HepG2 (cell line): Measurements from ENCODE around the gene PRM2. TPM values are rescaled to one million over a fixed set of nuclear protein-coding genes. Genes with fewer than 3 reads are reported as not detected.

Experiments
- ATAC-seq: fragments of 200-7000 bp; cut with Tn5 transposase; 3 replicates; pipeline ENCODE4 v1.9.1; 2020; ENCODE audit warnings: mild to moderate bottlenecking, moderate library complexity
- BruUV-seq: library from RNA; stranded (reverse); fragments of 400-500 nt; replicated peaks from 2 replicates; lab custom pipeline; 2021; lab: Mats Ljungman, UMichigan
- CTCF ChIA-PET: fragments of 300-600 bp; formaldehyde crosslinking; extraction: SDS; loops from one replicate; lab custom pipeline; 2021; ENCODE audit warnings: low total read pairs, inconsistent platforms, low intra/inter-chr PET ratio; lab: Yijun Ruan, JAX
- POLR2A ChIA-PET: fragments of 350-600 bp; sonication (Branson Sonifier 250); formaldehyde crosslinking; loops from one replicate; lab custom pipeline; 2020; ENCODE audit warnings: antibody characterized with exemption, inconsistent platforms; lab: Yijun Ruan, JAX
- DNase-seq: peaks from one replicate; pipeline ENCODE4 v3.0.0-alpha.2; 2015; ENCODE audit warnings: low spot score
- FAIRE-seq: peaks from 3 replicates; lab custom pipeline; 2011; peaks lifted over from hg19 to GRCh38; lab: Jason Lieb, UNC
- H2AFZ ChIP-seq: one replicate; pipeline ENCODE4 v1.6.1; 2011; ENCODE audit warnings: low read length, inconsistent platforms
- H3K27ac ChIP-seq: fragments of 300-600 bp; 3 replicates; pipeline ENCODE4 v1.8.0; 2011; ENCODE audit warnings: mixed run types, mild to moderate bottlenecking, mixed read lengths, low read length, inconsistent platforms; ENCODE audit not compliant: insufficient read depth; ENCODE audit errors: extremely low read length
- H3K27me3 ChIP-seq, 2 experiments: fragments of 200-600 bp in 1 of 2; 2 replicates in 1 of 2; 3 replicates in 1 of 2; pipeline versions ENCODE4 v1.6.0 to v1.8.0; 2011; ENCODE audit warnings: low read length in 2 of 2, mild to moderate bottlenecking in 2 of 2, moderate library complexity in 2 of 2, inconsistent platforms in 1 of 2; ENCODE audit not compliant: insufficient read depth in 2 of 2, control insufficient read depth in 1 of 2
- H3K36me3 ChIP-seq, 2 experiments: fragments of 200-600 bp in 1 of 2; replicated peaks in 1 of 2; 2 replicates in 1 of 2; 3 replicates in 1 of 2; pipeline versions ENCODE4 v1.5.1 to v1.8.0; 2011; ENCODE audit warnings: low read length in 2 of 2, inconsistent platforms in 1 of 2; ENCODE audit not compliant: insufficient read depth in 2 of 2, control insufficient read depth in 1 of 2
- H3K4me1 ChIP-seq: 2 replicates; pipeline ENCODE4 v1.5.1; 2012; ENCODE audit warnings: low read length, inconsistent platforms; ENCODE audit not compliant: insufficient read depth
- H3K4me2 ChIP-seq: 2 replicates; pipeline ENCODE4 v1.6.0; 2011; ENCODE audit warnings: low read depth, low read length, inconsistent platforms
- H3K4me3 ChIP-seq, 3 experiments: fragments of 200-600 bp in 1 of 3; sonication (generic), shearing (Covaris generic) in 1 of 3; replicated peaks in 1 of 3; 2 replicates each; pipeline ENCODE4 v1.5.1; 2011 to 2016; ENCODE audit warnings: low read length in 3 of 3, inconsistent platforms in 2 of 3, low read depth in 2 of 3, mild to moderate bottlenecking in 2 of 3, control low read depth in 1 of 3, mixed read lengths in 1 of 3; ENCODE audit not compliant: insufficient read depth in 1 of 3
- H3K79me2 ChIP-seq: one replicate; pipeline ENCODE4 v1.6.1; 2011; ENCODE audit warnings: low read length, inconsistent platforms; ENCODE audit not compliant: insufficient read depth
- H3K9ac ChIP-seq: 2 replicates; pipeline ENCODE4 v1.6.0; 2011; ENCODE audit warnings: mild to moderate bottlenecking, low read depth, low read length, inconsistent platforms; ENCODE audit not compliant: insufficient read depth
- H3K9me3 ChIP-seq: 2 replicates; pipeline ENCODE4 v1.5.1; 2012; ENCODE audit warnings: mild to moderate bottlenecking, low read length
- H4K20me1 ChIP-seq: 2 replicates; pipeline ENCODE4 v1.6.0; 2011; ENCODE audit warnings: inconsistent platforms, mild to moderate bottlenecking, low read length, moderate library complexity; ENCODE audit not compliant: insufficient read depth
- ARNT2 ChIP-seq: sonication (generic); formaldehyde crosslinking; IDR thresholded peaks from 2 replicates; pipeline ENCODE4 v1.8.0; 2022; ENCODE audit warnings: mild to moderate bottlenecking, low read depth, missing genetic modification reagents, moderate library complexity
- CBX2 ChIP-seq, 2 experiments: fragments of 200-600 bp in 1 of 2; sonication (generic); formaldehyde crosslinking in 1 of 2; IDR thresholded peaks; 2 replicates each; pipeline versions ENCODE4 v1.7.0 to v1.8.1; 2018 to 2022; ENCODE audit warnings: low read depth in 2 of 2, low read length in 1 of 2, mild to moderate bottlenecking in 1 of 2, missing genetic modification reagents in 1 of 2
- ESRRA ChIP-seq: sonication (generic); formaldehyde crosslinking; IDR thresholded peaks from 2 replicates; pipeline ENCODE4 v1.5.1; 2020; ENCODE audit warnings: mild to moderate bottlenecking, low read depth, missing genetic modification reagents
- GATAD1 ChIP-seq: IDR thresholded peaks from 2 replicates; pipeline ENCODE4 v1.6.1; 2016; ENCODE audit warnings: missing genetic modification reagents, missing compliant biosample characterization
- GTF2F1 ChIP-seq: fragments of 150-350 bp; IDR thresholded peaks from 2 replicates; pipeline ENCODE4 v1.6.1; 2014; ENCODE audit warnings: low read length
- HNRNPUL1 ChIP-seq: fragments of 200-400 bp; formaldehyde crosslinking; IDR thresholded peaks from 2 replicates; pipeline ENCODE4 v1.6.1; 2017; ENCODE audit warnings: low read depth, mild to moderate bottlenecking, low read length, moderate library complexity
- MBD4 ChIP-seq: IDR thresholded peaks from 2 replicates; pipeline ENCODE4 v1.6.1; 2012; ENCODE audit warnings: low read length, inconsistent platforms, borderline replicate concordance
- SMYD3 ChIP-seq: sonication (generic); formaldehyde crosslinking; IDR thresholded peaks from 2 replicates; pipeline ENCODE4 v1.8.1; 2023; ENCODE audit warnings: mild to moderate bottlenecking, missing genetic modification reagents
- THAP7 ChIP-seq: sonication (generic); formaldehyde crosslinking; IDR thresholded peaks from 2 replicates; pipeline ENCODE4 v1.8.1; 2023; ENCODE audit warnings: mild to moderate bottlenecking, missing genetic modification reagents
- ZNF232 ChIP-seq: sonication (generic); formaldehyde crosslinking; IDR thresholded peaks from 2 replicates; pipeline ENCODE4 v1.4.0; 2020; ENCODE audit warnings: missing genetic modification reagents, borderline replicate concordance
- WGBS: methylation state at CpG from one replicate; pipeline ENCODE4 v1.1.6; 2017; ENCODE audit warnings: low lambda C conversion rate; 5-methylcytosine and 5-hydroxymethylcytosine counted together
- in situ Hi-C: cut with HindIII; loops from 2 replicates; pipeline ENCODE4 v1.10.0; 2017; ENCODE audit warnings: low pct_unique_long_range_greater_than_20kb; ENCODE audit not compliant: extremely low pct_ligation_motif_present
- intact Hi-C: fragments of 100-400 bp; cut with micrococcal nuclease; formaldehyde crosslinking; loops from one replicate; pipeline ENCODE4 v1.10.0; 2022; ENCODE audit not compliant: unreplicated experiment
- polyA plus RNA-seq, 8 experiments: library from polyadenylated mRNA; depleted of rRNA in 3 of 8; stranded (reverse) in 7 of 8; unstranded in 1 of 8; fragments of >200 nt; fragmentation: Illumina TruSeq in 4 of 8; extraction: Trizol in 4 of 8; gene quantifications; 2 replicates each; pipeline versions ENCODE4 v1.2.1 to v1.2.3, GENCODE V29; 2011 to 2016; ENCODE audit warnings: low read depth in 4 of 8, missing spikeins in 1 of 8, mixed read lengths in 1 of 8; ENCODE audit not compliant: insufficient read depth in 1 of 8
- total RNA-seq, 5 experiments: library from RNA; depleted of rRNA; stranded (reverse); fragments of >200 nt; fragmentation: Illumina TruSeq; extraction: Trizol; gene quantifications; 2 replicates each; pipeline ENCODE4 v1.2.3, GENCODE V29; 2016; ENCODE audit warnings: low read depth in 1 of 5

PRM2 gene
- total and polyA plus RNA-seq, 2 of the 13 experiments (the other 11 are each of a cell fraction or from before 2014, with no cell fraction given) = 0.54 TPM; not detected in 1

GRCh38 chr16:11229432-11229831 lies 46.8 kb downstream of the PRM2 start:
- H3K4me1 ChIP-seq = peaks cover 24% of the 10 kb centered on the region
- H3K9me3 ChIP-seq = no peaks in the 10 kb centered on the region
- WGBS = 35% methylated on average over 5 of the region's 5 CpGs
- H3K27ac ChIP-seq = no peak overlapping the region
- no peaks in the 10 kb centered on the region for H4K20me1 ChIP-seq
- no peak for ATAC-seq
- in situ Hi-C loops (no loop called here), intact Hi-C loops (no loop called here)
- H3K9ac ChIP-seq = no peak overlapping the region
- H3K27me3 ChIP-seq = peaks cover 3 to 37% of the 10 kb centered on the region in 2 experiments; a peak in 3 of 5 replicates
- no peak for TF ChIP-seq CBX2 (IDR thresholded peaks at IDR 0.05; ENCODE audit: low read depth, low read length)
- TF ChIP-seq CBX2 (CRISPR knock-in tag; IDR thresholded peaks at IDR 0.05; ENCODE audit: low read depth) = no peak
- no peak for TF ChIP-seq ARNT2 (CRISPR knock-in tag)
- TF ChIP-seq THAP7 (CRISPR knock-in tag) = no peak
- TF ChIP-seq MBD4 = no peak
- TF ChIP-seq SMYD3 (CRISPR knock-in tag) = no peak
- TF ChIP-seq ZNF232 (CRISPR knock-in tag) = no peak
- no peak for TF ChIP-seq ESRRA (CRISPR knock-in tag)
- no peak for TF ChIP-seq GTF2F1
- TF ChIP-seq HNRNPUL1 = no peak
- TF ChIP-seq GATAD1 (CRISPR knock-in tag) = no peak
- H3K36me3 ChIP-seq = no peaks in the 10 kb centered on the region
- ChIA-PET CTCF (no interaction called here), POLR2A (no interaction called here)
- no peak for DNase-seq
- BruUV-seq = no TSS peak
- H3K4me3 ChIP-seq = no peak overlapping the region
- no peak overlapping the region for H2AFZ ChIP-seq
- H3K79me2 ChIP-seq = no peaks in the 10 kb centered on the region
- FAIRE-seq = no peak
- H3K4me2 ChIP-seq = no peak overlapping the region
